ENCODE data around the gene ARRB2. TPM values are rescaled to one million over a fixed set of nuclear protein-coding genes. Genes with fewer than 3 reads are reported as not detected.

ARRB2 gene
- total RNA-seq, 2 donors from 2014 or later = 45.3 to 51.8 TPM

DNA sequence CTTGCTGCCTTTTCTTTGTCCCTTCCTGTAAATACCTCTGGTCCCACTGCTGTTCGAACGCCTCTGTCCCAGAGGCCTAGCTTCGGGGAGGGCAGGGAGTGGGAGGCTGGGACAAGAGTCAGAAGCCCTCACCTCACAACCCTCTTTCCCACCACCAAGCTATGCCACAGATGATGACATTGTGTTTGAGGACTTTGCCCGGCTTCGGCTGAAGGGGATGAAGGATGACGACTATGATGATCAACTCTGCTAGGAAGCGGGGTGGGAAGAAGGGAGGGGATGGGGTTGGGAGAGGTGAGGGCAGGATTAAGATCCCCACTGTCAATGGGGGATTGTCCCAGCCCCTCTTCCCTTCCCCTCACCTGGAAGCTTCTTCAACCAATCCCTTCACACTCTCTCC, 10.4 kb downstream of the ARRB2 start:
- WGBS, 2 experiments (ENCODE audit: insufficient coverage in 1 of 2, insufficient read length in 1 of 2) = 92% methylated on average over 7 of the region's 7 CpGs; no CpG with 5 or more reads in 1 of the 2 experiments
- Histone ChIP-seq H3K9me3 (ENCODE audit: control insufficient read depth, low read length) (no peaks in the 10 kb centered on the region), H3K27ac (ENCODE audit: low read depth, low read length) (no peak overlapping the region), H3K4me1 (ENCODE audit: control insufficient read depth, insufficient read depth, low read length) (no peaks in the 10 kb centered on the region), H3K4me3 (ENCODE audit: low read length) (no peak overlapping the region), H3K36me3 (ENCODE audit: control insufficient read depth, insufficient read depth, low read length) (peaks cover 5% of the 10 kb centered on the region), H3K27me3 (ENCODE audit: control insufficient read depth, insufficient read depth, low read length, poor library complexity, severe bottlenecking) (no peaks in the 10 kb centered on the region), H3K9ac (ENCODE audit: extremely low read depth, low read length, poor library complexity, severe bottlenecking) (no peak overlapping the region)
- peaks cover 1% of the 10 kb centered on the region for H3K27me3 Mint-ChIP-seq (ENCODE audit: insufficient read depth)
- H3K36me3 Mint-ChIP-seq (ENCODE audit: low read depth) = peaks cover 25% of the 10 kb centered on the region
- no peak for DNase-seq
- TF ChIP-seq, protein P1, sequence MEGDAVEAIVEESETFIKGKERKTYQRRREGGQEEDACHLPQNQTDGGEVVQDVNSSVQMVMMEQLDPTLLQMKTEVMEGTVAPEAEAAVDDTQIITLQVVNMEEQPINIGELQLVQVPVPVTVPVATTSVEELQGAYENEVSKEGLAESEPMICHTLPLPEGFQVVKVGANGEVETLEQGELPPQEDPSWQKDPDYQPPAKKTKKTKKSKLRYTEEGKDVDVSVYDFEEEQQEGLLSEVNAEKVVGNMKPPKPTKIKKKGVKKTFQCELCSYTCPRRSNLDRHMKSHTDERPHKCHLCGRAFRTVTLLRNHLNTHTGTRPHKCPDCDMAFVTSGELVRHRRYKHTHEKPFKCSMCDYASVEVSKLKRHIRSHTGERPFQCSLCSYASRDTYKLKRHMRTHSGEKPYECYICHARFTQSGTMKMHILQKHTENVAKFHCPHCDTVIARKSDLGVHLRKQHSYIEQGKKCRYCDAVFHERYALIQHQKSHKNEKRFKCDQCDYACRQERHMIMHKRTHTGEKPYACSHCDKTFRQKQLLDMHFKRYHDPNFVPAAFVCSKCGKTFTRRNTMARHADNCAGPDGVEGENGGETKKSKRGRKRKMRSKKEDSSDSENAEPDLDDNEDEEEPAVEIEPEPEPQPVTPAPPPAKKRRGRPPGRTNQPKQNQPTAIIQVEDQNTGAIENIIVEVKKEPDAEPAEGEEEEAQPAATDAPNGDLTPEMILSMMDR (conservative IDR thresholded peaks at IDR 0.05) = no peak
- no peak overlapping the region for H3K4me3 Mint-ChIP-seq
- H3K4me1 Mint-ChIP-seq = no peaks in the 10 kb centered on the region
- H3K27ac Mint-ChIP-seq = no peak overlapping the region
- no peaks in the 10 kb centered on the region for H3K9me3 Mint-ChIP-seq

DNA sequence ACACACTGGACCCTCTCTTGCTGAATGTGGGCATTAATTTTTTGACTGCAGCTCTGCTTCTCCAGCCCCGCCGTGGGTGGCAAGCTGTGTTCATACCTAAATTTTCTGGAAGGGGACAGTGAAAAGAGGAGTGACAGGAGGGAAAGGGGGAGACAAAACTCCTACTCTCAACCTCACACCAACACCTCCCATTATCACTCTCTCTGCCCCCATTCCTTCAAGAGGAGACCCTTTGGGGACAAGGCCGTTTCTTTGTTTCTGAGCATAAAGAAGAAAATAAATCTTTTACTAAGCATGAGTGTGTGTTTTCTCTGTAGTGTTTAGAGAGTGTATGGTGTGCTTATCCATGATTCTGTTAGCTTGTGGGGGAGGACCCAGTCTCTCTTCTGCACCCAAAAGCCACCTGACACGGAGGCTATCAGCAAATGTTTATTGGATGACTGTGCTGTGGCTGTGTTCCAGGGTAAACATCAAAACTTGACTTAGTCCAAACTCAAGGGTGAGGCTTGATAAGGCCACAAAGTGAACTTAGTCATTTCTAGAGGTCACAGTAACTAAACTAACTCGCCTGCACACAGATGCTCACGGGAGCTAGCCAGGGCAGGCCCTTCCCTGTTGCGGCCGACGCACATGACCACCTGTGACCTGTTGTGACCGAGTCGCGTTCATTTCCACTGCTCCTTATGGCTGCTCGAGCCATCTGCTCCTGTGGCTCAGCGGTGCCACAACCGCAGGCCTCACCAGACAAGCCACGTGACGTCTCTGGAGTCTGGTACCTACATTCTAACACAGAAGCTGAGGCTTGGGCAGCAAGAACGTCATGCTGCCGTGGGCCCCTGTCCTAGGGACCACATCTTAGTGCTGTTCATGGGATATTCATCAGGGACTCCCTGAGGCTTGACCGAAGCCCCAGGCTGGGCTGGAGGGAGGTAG, 11.0 kb downstream of the ARRB2 start:
- whole genome bisulfite sequencing, 2 experiments (ENCODE audit: insufficient coverage in 1 of 2, insufficient read length in 1 of 2) = 85 to 86% methylated on average over 13 to 20 of the region's 20 CpGs
- no peaks in the 10 kb centered on the region for H3K9me3 ChIP-seq (ENCODE audit: control insufficient read depth, low read length)
- peaks cover 5% of the 10 kb centered on the region for H3K36me3 ChIP-seq (ENCODE audit: control insufficient read depth, insufficient read depth, low read length)
- H3K4me3 ChIP-seq (ENCODE audit: low read length) = no peak overlapping the region
- Mint-ChIP-seq H3K27ac (peak overlapping the region; percentile 52), H3K4me1 (no peaks in the 10 kb centered on the region), H3K4me3 (no peak overlapping the region), H3K9me3 (no peaks in the 10 kb centered on the region), H3K36me3 (ENCODE audit: low read depth) (peaks cover 25% of the 10 kb centered on the region), H3K27me3 (ENCODE audit: insufficient read depth) (peaks cover 4% of the 10 kb centered on the region)
- H3K27ac ChIP-seq (ENCODE audit: low read depth, low read length) = no peak overlapping the region
- H3K4me1 ChIP-seq (ENCODE audit: control insufficient read depth, insufficient read depth, low read length) = no peaks in the 10 kb centered on the region
- no peak overlapping the region for H3K9ac ChIP-seq (ENCODE audit: extremely low read depth, low read length, poor library complexity, severe bottlenecking)
- H3K27me3 ChIP-seq (ENCODE audit: control insufficient read depth, insufficient read depth, low read length, poor library complexity, severe bottlenecking) = no peaks in the 10 kb centered on the region
- TF ChIP-seq, protein P1 (conservative IDR thresholded peaks at IDR 0.05) = no peak
- DNase-seq = peak; percentile 38

DNA sequence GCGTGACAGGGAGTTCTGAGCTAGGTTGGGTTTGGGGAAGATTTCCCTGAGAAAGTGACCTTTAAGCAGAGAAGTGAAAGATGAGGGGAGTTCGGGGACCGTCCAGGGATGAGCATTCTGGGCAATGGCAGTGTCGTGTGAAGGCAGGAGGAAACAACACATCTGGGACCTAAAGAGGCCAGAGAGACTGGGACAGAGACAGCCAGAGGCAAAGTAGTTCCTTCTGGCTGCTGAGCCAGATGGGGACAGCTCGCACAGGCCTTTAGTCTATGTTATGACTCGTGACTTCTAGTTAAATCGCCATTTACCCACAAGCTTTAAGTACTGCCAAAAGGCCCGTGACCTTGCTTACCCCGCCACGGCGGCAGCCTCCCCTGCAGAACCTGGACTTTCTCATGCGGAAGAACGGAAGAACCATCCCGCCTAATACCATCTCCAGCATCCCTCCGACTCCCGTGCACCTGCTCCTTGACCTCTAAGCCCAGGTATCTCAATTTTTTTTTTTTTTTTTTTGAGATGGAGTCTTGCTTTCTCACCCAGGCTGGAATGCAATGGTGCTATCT, 12.3 kb downstream of the ARRB2 start:
- no peak for DNase-seq
- Mint-ChIP-seq H3K27ac (no peak overlapping the region), H3K27me3 (ENCODE audit: insufficient read depth) (peaks cover 8% of the 10 kb centered on the region), H3K4me1 (no peaks in the 10 kb centered on the region), H3K9me3 (no peaks in the 10 kb centered on the region), H3K4me3 (no peak overlapping the region), H3K36me3 (ENCODE audit: low read depth) (peaks cover 21% of the 10 kb centered on the region)
- Histone ChIP-seq H3K4me1 (ENCODE audit: control insufficient read depth, insufficient read depth, low read length) (no peaks in the 10 kb centered on the region), H3K27me3 (ENCODE audit: control insufficient read depth, insufficient read depth, low read length, poor library complexity, severe bottlenecking) (no peaks in the 10 kb centered on the region), H3K27ac (ENCODE audit: low read depth, low read length) (no peak overlapping the region), H3K4me3 (ENCODE audit: low read length) (no peak overlapping the region), H3K36me3 (ENCODE audit: control insufficient read depth, insufficient read depth, low read length) (no peaks in the 10 kb centered on the region), H3K9me3 (ENCODE audit: control insufficient read depth, low read length) (no peaks in the 10 kb centered on the region), H3K9ac (ENCODE audit: extremely low read depth, low read length, poor library complexity, severe bottlenecking) (no peak overlapping the region)
- WGBS, 2 experiments (ENCODE audit: insufficient coverage in 1 of 2, insufficient read length in 1 of 2) = 93 to 95% methylated on average over 16 of the region's 16 CpGs
- TF ChIP-seq, protein P1 (conservative IDR thresholded peaks at IDR 0.05) = no peak
